Osteoblast (primary cell): ENCODE measurements around the gene EHD4. TPM values are rescaled to one million over a fixed set of nuclear protein-coding genes. Genes with fewer than 3 reads are reported as not detected.
A peak's percentile ranks its signal among the peaks of the same experiment; 100 is the strongest.

Experiments
- DNase-seq: peaks from one replicate; pipeline ENCODE4 v3.0.0; 2011; ENCODE audit warnings: low spot score, mixed read lengths; ENCODE audit not compliant: insufficient read length; ENCODE audit errors: missing footprints
- H2AFZ ChIP-seq: 2 replicates; pipeline ENCODE4 v1.6.0; 2011; ENCODE audit warnings: mild to moderate bottlenecking, low read length
- H3K27ac ChIP-seq: 2 replicates; pipeline ENCODE4 v1.5.1; 2011; ENCODE audit warnings: mild to moderate bottlenecking, low read depth, low read length, moderate library complexity
- H3K27me3 ChIP-seq: 2 replicates; pipeline ENCODE4 v1.6.0; 2012; ENCODE audit warnings: mild to moderate bottlenecking, control low read depth, inconsistent platforms, low read length, moderate library complexity; ENCODE audit not compliant: insufficient read depth
- H3K36me3 ChIP-seq: 2 replicates; pipeline ENCODE4 v1.5.1; 2011; ENCODE audit warnings: mild to moderate bottlenecking, low read length, control low read depth, moderate library complexity; ENCODE audit not compliant: insufficient read depth
- H3K4me1 ChIP-seq: 2 replicates; pipeline ENCODE4 v1.5.1; 2011; ENCODE audit warnings: mild to moderate bottlenecking, low read length, control low read depth, moderate library complexity; ENCODE audit not compliant: insufficient read depth
- H3K4me2 ChIP-seq: 2 replicates; pipeline ENCODE4 v1.6.0; 2011; ENCODE audit warnings: mild to moderate bottlenecking, low read length; ENCODE audit not compliant: insufficient read depth
- H3K4me3 ChIP-seq: fragments of 200-600 bp; sonication (generic); 3 replicates; pipeline ENCODE4 v1.5.1; 2012; ENCODE audit warnings: mild to moderate bottlenecking, low read length, inconsistent platforms; ENCODE audit not compliant: insufficient read depth
- H3K79me2 ChIP-seq: 2 replicates; pipeline ENCODE4 v1.6.0; 2012; ENCODE audit warnings: mild to moderate bottlenecking, low read length, control low read depth, inconsistent platforms; ENCODE audit not compliant: insufficient read depth
- H3K9me3 ChIP-seq: 2 replicates; pipeline ENCODE4 v1.5.1; 2011; ENCODE audit warnings: low read depth, low read length, control low read depth
- H4K20me1 ChIP-seq: 2 replicates; pipeline ENCODE4 v1.6.0; 2012; ENCODE audit warnings: mild to moderate bottlenecking, low read length, control low read depth; ENCODE audit not compliant: insufficient read depth
- total RNA-seq: library from RNA; depleted of rRNA; stranded (reverse); fragments of >200 nt; gene quantifications from 2 replicates; pipeline ENCODE4 v1.2.3, GENCODE V29; 2012
- TF ChIP-seq, protein P1 (sequence below): IDR thresholded peaks from 2 replicates; pipeline ENCODE4 v1.5.1; 2011; ENCODE audit warnings: mild to moderate bottlenecking, low read depth, low read length, moderate library complexity; ENCODE audit errors: extremely low read depth

The EHD4 gene
- total RNA-seq, 1 donor, result 15.9 TPM

DNA sequence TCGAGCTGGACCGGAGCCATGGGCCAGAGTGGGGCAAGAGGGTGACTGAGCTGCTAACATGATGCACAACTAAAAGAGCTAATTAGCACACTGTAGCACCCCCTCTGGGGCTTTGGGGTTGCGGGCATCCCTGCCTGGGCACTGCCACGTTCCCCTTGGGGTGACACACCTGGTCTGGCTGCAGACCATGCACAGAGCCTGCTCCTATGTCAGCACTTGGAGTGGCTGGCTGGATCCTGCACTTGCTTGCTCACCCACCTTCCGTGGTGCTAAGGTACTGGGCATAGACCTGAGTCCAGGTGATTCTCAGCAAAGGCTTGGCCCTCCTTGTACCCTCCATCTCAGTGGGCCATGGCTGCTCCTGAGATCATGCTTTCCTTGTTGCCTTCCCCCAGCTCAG lies 65.7 kb downstream of the EHD4 start:
- H3K27ac ChIP-seq, result no peak overlapping the region
- H3K9me3 ChIP-seq, result no peaks in the 10 kb centered on the region
- no peak for DNase-seq
- H3K79me2 ChIP-seq, result no peaks in the 10 kb centered on the region
- peaks cover 25% of the 10 kb centered on the region for H4K20me1 ChIP-seq
- H3K4me2 ChIP-seq, result no peak overlapping the region
- no peaks in the 10 kb centered on the region for H3K27me3 ChIP-seq
- no peak overlapping the region for H2AFZ ChIP-seq
- H3K36me3 ChIP-seq, result peaks cover 36% of the 10 kb centered on the region
- no peak overlapping the region for H3K4me3 ChIP-seq
- no peaks in the 10 kb centered on the region for H3K4me1 ChIP-seq
- TF ChIP-seq, protein P1, sequence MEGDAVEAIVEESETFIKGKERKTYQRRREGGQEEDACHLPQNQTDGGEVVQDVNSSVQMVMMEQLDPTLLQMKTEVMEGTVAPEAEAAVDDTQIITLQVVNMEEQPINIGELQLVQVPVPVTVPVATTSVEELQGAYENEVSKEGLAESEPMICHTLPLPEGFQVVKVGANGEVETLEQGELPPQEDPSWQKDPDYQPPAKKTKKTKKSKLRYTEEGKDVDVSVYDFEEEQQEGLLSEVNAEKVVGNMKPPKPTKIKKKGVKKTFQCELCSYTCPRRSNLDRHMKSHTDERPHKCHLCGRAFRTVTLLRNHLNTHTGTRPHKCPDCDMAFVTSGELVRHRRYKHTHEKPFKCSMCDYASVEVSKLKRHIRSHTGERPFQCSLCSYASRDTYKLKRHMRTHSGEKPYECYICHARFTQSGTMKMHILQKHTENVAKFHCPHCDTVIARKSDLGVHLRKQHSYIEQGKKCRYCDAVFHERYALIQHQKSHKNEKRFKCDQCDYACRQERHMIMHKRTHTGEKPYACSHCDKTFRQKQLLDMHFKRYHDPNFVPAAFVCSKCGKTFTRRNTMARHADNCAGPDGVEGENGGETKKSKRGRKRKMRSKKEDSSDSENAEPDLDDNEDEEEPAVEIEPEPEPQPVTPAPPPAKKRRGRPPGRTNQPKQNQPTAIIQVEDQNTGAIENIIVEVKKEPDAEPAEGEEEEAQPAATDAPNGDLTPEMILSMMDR, result no peak

DNA sequence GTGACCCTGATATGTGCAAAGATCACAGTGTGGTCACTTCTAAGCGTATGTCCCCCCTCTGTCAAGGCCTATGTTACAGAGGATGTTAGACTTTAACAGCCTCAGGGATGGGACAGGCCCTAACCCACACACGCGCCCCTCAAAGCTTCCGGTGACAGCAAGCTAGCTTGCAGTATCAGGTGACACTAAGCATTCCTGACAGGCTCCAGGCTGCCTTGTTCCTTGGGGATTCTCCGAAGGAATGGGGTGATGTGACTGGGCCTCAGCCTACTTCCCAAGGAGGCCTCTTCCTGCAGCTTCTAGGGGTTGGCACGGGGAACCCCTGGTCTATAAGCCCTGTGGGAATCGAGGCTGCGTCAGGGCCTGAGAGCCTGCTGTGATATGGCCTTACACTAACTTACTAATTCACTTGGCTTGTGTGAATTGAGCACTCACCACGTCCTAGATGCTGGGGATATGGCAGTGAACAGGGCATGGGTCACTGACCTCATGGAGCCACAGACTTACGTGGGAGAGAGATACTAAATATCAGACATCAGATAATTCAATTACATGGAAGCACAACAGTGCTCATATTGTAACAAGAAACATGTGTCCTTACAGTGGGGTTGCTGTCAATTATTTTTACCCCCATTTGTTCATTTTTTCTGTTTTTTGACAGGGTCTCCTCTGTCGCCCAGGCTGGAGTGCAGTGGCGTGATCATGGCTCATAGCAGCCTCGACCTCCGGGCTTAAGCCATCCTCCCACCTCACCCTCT lies 67.1 kb downstream of the EHD4 start:
- no peak for DNase-seq
- TF ChIP-seq, protein P1, result no peak
- H3K4me2 ChIP-seq, result no peak overlapping the region
- H3K4me1 ChIP-seq, result no peaks in the 10 kb centered on the region
- H4K20me1 ChIP-seq, result peaks cover 25% of the 10 kb centered on the region
- H3K27ac ChIP-seq, result peak overlapping the region; percentile 35
- no peaks in the 10 kb centered on the region for H3K27me3 ChIP-seq
- H3K4me3 ChIP-seq, result no peak overlapping the region
- H3K9me3 ChIP-seq, result no peaks in the 10 kb centered on the region
- peaks cover 36% of the 10 kb centered on the region for H3K36me3 ChIP-seq
- H2AFZ ChIP-seq, result no peak overlapping the region
- H3K79me2 ChIP-seq, result no peaks in the 10 kb centered on the region

DNA sequence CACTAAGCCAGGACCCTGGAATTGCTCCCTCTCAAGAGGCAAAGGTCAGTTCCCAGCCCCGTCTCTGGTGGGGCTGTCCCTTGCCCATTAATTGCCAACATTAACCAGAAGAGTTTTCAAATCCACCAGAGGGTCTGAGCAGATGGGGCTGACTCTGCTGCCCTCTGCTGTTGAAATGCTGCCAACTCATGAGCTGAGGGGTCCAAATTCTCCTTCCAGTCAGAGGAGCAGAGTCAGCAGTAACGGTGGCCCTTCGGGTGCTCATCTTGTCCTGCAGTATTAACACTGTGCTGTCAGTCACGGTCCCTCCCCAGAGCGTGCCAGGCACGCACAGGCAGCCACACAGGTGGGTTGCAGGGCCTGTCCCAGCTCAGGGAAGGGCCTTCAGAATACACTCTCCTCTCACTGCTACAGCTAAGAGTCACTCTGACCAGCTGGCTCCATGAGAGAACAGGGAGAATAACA lies 67.8 kb downstream of the EHD4 start:
- H3K4me2 ChIP-seq, result no peak overlapping the region
- H2AFZ ChIP-seq, result no peak overlapping the region
- no peaks in the 10 kb centered on the region for H3K4me1 ChIP-seq
- no peaks in the 10 kb centered on the region for H3K27me3 ChIP-seq
- peak overlapping the region; percentile 35 for H3K27ac ChIP-seq
- peaks cover 36% of the 10 kb centered on the region for H3K36me3 ChIP-seq
- H4K20me1 ChIP-seq, result peaks cover 25% of the 10 kb centered on the region
- no peaks in the 10 kb centered on the region for H3K9me3 ChIP-seq
- H3K4me3 ChIP-seq, result no peak overlapping the region
- DNase-seq, result peak; percentile 97
- TF ChIP-seq, protein P1, result peak; percentile 88
- no peaks in the 10 kb centered on the region for H3K79me2 ChIP-seq

DNA sequence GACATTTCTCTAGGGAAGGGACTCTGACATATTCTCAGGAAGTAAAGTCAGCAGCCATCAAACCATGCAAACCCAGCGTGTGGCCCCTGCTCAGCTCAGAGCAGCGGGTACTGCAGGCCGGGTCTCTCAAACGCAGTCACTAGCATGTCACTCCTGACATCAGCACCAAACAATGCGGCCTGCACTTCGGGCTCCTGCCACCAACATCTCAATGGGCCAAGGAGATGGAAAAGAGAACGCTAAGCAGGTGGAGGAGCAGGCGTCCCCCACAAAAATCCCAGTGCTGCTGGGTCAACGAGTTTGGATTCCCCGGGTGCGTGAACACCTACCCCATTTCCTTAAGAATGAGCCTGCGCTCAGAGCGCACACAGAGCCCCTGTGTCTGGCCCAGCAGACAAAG lies 68.6 kb downstream of the EHD4 start:
- Histone ChIP-seq H3K9me3 (no peaks in the 10 kb centered on the region), H3K27me3 (no peaks in the 10 kb centered on the region), H3K4me3 (no peak overlapping the region), H2AFZ (no peak overlapping the region), H3K27ac (no peak overlapping the region), H3K79me2 (no peaks in the 10 kb centered on the region), H3K36me3 (peaks cover 36% of the 10 kb centered on the region), H4K20me1 (peaks cover 25% of the 10 kb centered on the region), H3K4me1 (no peaks in the 10 kb centered on the region), H3K4me2 (no peak overlapping the region)
- TF ChIP-seq, protein P1, result no peak
- DNase-seq, result no peak
